ENCODE measurements around the gene CCDC78. TPM values are rescaled to one million over a fixed set of nuclear protein-coding genes. Genes with fewer than 3 reads are reported as not detected.
A peak's percentile ranks its signal among the peaks of the same experiment; 100 is the strongest.

Gene CCDC78
- total RNA-seq, 1 donor from 2014 or later, result 8.3 TPM

GRCh38 chr16:705431-706188 is 20.6 kb downstream of the CCDC78 start, which contains the start of gene FBXL16:
Gene FBXL16, minus strand, starts transcription at chr16:705801. Its CDS starts 8,396 bp downstream, at chr16:697405.
- Mint-ChIP-seq H3K4me1 (ENCODE audit: low read depth) (no peaks in the 10 kb centered on the region), H3K36me3 (ENCODE audit: low read depth) (no peaks in the 10 kb centered on the region), H3K27me3 (ENCODE audit: low read depth) (peaks cover 35% of the 10 kb centered on the region), H3K4me3 (ENCODE audit: low read depth) (no peak within 1 kb of the TSS), H3K9me3 (no peaks in the 10 kb centered on the region), H3K27ac (no peak within 1 kb of the TSS)
- no peak for DNase-seq (ENCODE audit: low spot score)
- intact Hi-C loops (cut with micrococcal nuclease), result no loop called here

- Mint-ChIP-seq H3K27me3 (ENCODE audit: low read depth) (peaks cover 35% of the 10 kb centered on the region), H3K4me3 (ENCODE audit: low read depth) (no peak overlapping the region), H3K36me3 (ENCODE audit: low read depth) (no peaks in the 10 kb centered on the region), H3K9me3 (no peaks in the 10 kb centered on the region), H3K27ac (no peak overlapping the region), H3K4me1 (ENCODE audit: low read depth) (no peaks in the 10 kb centered on the region)
- DNase-seq (ENCODE audit: low spot score), result no peak
- intact Hi-C loops (cut with micrococcal nuclease), result no loop called here
Observed at GRCh38 chr16:704552-705380, 21.5 kb downstream of the CCDC78 start.

- no peak for DNase-seq (ENCODE audit: low spot score)
- Mint-ChIP-seq H3K27ac (no peak overlapping the region), H3K36me3 (ENCODE audit: low read depth) (no peaks in the 10 kb centered on the region), H3K27me3 (ENCODE audit: low read depth) (peaks cover 35% of the 10 kb centered on the region), H3K9me3 (no peaks in the 10 kb centered on the region), H3K4me3 (ENCODE audit: low read depth) (no peak overlapping the region), H3K4me1 (ENCODE audit: low read depth) (no peaks in the 10 kb centered on the region)
- intact Hi-C loops (cut with micrococcal nuclease), result no loop called here
Observed at GRCh38 chr16:704047-704446, 22.2 kb downstream of the CCDC78 start.

DNA sequence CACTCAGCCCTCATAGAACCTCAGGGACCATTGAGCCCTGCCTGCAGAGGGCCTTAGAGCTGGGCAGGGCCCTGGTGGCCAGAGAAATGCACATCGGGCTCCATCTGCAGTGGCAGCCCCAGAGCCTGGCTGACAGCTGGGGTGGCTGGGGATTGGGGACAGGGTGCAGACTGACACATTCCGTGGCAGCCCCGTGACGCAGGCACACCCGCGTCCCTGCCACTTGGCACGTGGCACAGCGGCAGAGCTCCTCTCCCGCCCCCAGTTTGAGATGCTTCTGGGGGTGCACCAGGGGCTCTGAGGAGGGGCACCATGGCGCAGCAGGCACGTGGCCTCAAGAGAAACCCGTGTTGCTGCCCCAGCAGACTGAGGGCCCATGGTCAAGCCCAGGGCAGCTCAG is 22.8 kb downstream of the CCDC78 start:
- Mint-ChIP-seq H3K27me3 (ENCODE audit: low read depth) (peaks cover 30% of the 10 kb centered on the region), H3K36me3 (ENCODE audit: low read depth) (no peaks in the 10 kb centered on the region), H3K4me1 (ENCODE audit: low read depth) (no peaks in the 10 kb centered on the region), H3K27ac (no peak overlapping the region), H3K9me3 (no peaks in the 10 kb centered on the region), H3K4me3 (ENCODE audit: low read depth) (no peak overlapping the region)
- intact Hi-C loops (cut with micrococcal nuclease), result no loop called here
- DNase-seq (ENCODE audit: low spot score), result no peak

DNA sequence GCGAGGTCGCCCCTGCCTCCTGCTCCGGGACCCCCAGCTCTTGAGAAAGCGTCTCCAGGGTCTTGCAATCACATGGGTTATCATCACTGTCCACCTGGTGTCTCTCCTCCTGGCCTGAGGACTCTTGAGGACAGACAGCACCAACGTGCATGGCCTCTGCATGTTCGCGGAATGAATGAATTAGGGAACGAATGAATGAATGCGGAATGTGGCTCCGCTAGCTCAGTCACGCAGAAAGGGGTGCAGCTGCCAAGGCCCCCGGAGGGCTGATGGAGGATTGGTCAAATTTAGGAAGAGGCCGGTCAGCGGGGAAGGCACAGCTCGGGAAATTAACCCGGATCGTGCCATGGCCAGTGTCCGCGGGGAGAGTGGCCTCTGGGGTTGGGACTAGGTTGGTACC is 23.9 kb downstream of the CCDC78 start:
- Mint-ChIP-seq H3K27ac (no peak overlapping the region), H3K27me3 (ENCODE audit: low read depth) (peaks cover 22% of the 10 kb centered on the region), H3K36me3 (ENCODE audit: low read depth) (no peaks in the 10 kb centered on the region), H3K4me3 (ENCODE audit: low read depth) (no peak overlapping the region), H3K4me1 (ENCODE audit: low read depth) (no peaks in the 10 kb centered on the region), H3K9me3 (no peaks in the 10 kb centered on the region)
- intact Hi-C loops (cut with micrococcal nuclease), result no loop called here
- DNase-seq (ENCODE audit: low spot score), result no peak

GRCh38 chr16:700684-701584 is 25.3 kb downstream of the CCDC78 start:
- DNase-seq (ENCODE audit: low spot score), result peak; percentile 38
- intact Hi-C loops (cut with micrococcal nuclease), result no loop called here
- no peak overlapping the region for H3K27ac Mint-ChIP-seq
- H3K27me3 Mint-ChIP-seq (ENCODE audit: low read depth), result peaks cover 13% of the 10 kb centered on the region
- H3K4me3 Mint-ChIP-seq (ENCODE audit: low read depth), result no peak overlapping the region
- H3K4me1 Mint-ChIP-seq (ENCODE audit: low read depth), result no peaks in the 10 kb centered on the region
- H3K36me3 Mint-ChIP-seq (ENCODE audit: low read depth), result no peaks in the 10 kb centered on the region
- no peaks in the 10 kb centered on the region for H3K9me3 Mint-ChIP-seq

DNA sequence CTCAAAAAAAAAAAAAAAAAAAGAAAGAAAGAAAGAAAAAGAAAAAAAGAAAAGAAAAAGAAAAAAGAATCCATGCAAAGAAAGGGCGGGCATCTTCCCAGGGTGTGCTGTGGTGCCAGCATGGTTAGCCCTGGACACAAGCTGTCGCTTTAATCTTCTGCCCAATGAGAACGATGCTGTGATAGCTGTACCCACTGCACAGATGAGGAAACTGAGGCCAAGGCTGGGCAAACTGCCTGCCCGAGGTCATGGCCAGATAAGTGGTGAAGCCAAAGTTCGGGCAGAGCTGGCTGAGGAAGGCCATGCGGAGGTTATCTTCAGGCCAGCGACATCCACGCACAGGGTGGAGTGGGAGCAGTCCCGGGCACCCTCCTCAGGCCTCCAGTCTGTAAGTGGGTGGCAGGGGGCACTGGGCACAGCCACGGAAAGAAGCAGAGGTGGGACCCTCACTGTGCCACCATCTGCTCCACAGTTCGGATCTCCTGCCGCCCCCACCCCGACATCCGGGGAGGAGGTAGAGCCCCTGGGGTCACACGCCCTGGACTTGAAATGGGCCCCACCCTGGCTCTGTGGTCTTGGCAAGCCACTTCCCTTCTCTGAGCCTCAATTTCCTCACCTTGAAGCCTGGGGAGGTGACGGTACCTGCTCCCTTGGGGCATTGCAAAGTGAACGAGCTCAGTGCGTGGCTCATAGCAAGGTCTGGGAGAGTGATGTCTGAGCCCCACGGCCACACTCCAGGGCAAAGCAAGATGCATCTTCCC is 27.2 kb downstream of the CCDC78 start:
- DNase-seq (ENCODE audit: low spot score), result no peak
- H3K27ac Mint-ChIP-seq, result no peak overlapping the region
- H3K4me1 Mint-ChIP-seq (ENCODE audit: low read depth), result peaks cover 6% of the 10 kb centered on the region
- no peak overlapping the region for H3K4me3 Mint-ChIP-seq (ENCODE audit: low read depth)
- intact Hi-C loops (cut with micrococcal nuclease), result no loop called here
- no peaks in the 10 kb centered on the region for H3K9me3 Mint-ChIP-seq
- H3K36me3 Mint-ChIP-seq (ENCODE audit: low read depth), result no peaks in the 10 kb centered on the region
- H3K27me3 Mint-ChIP-seq (ENCODE audit: low read depth), result peaks cover 13% of the 10 kb centered on the region

GRCh38 chr16:695355-696089 is 30.7 kb downstream of the CCDC78 start:
- H3K4me1 Mint-ChIP-seq (ENCODE audit: low read depth), result peaks cover 6% of the 10 kb centered on the region

DNA sequence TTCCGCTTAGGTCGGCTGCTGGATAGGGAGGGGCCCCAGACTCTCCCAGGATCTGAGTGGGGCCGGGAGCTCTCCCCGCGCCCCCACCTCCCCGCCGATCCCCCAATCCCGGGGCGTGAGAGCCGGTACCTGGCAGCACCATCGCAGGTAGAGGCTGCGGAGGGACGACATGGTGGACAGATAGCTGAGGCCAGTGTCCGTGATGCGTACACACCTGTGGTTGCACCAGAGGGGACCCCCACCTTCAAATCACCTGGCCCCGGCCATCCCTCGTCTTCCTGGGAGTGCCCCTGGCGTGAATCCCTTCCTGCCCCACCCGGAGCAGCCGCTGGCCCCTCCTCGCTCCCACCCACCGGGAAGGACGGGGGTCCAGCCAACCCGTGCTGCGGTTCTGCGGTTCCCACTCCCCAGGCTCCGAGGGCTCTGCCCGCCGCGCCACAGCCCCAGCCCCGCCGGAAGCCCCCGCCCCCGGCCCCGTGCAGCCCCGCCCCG is 31.3 kb downstream of the CCDC78 start:
- Mint-ChIP-seq H3K4me1 (ENCODE audit: low read depth) (peaks cover 6% of the 10 kb centered on the region), H3K4me3 (ENCODE audit: low read depth) (no peak overlapping the region), H3K9me3 (no peaks in the 10 kb centered on the region), H3K27me3 (ENCODE audit: low read depth) (peaks cover 15% of the 10 kb centered on the region), H3K36me3 (ENCODE audit: low read depth) (peaks cover 6% of the 10 kb centered on the region), H3K27ac (no peak overlapping the region)
- DNase-seq (ENCODE audit: low spot score), result no peak
- intact Hi-C loops (cut with micrococcal nuclease), result no loop called here

More at GRCh38 chr16:695355-696089, 30.7 kb downstream of the CCDC78 start:
- Mint-ChIP-seq H3K27me3 (ENCODE audit: low read depth) (peaks cover 15% of the 10 kb centered on the region), H3K27ac (peak overlapping the region; percentile 46), H3K4me3 (ENCODE audit: low read depth) (peak overlapping the region; percentile 76), H3K36me3 (ENCODE audit: low read depth) (peaks cover 3% of the 10 kb centered on the region), H3K9me3 (no peaks in the 10 kb centered on the region)
- peak; percentile 67 for DNase-seq (ENCODE audit: low spot score)
- intact Hi-C loops (cut with micrococcal nuclease), result no loop called here

GRCh38 chr16:694187-694862 is 31.9 kb downstream of the CCDC78 start:
- intact Hi-C loops (cut with micrococcal nuclease), result no loop called here
- peaks cover 6% of the 10 kb centered on the region for H3K36me3 Mint-ChIP-seq (ENCODE audit: low read depth)
- peak overlapping the region; percentile 51 for H3K4me3 Mint-ChIP-seq (ENCODE audit: low read depth)
- H3K27me3 Mint-ChIP-seq (ENCODE audit: low read depth), result peaks cover 15% of the 10 kb centered on the region
- peaks cover 8% of the 10 kb centered on the region for H3K4me1 Mint-ChIP-seq (ENCODE audit: low read depth)
- H3K9me3 Mint-ChIP-seq, result no peaks in the 10 kb centered on the region
- no peak overlapping the region for H3K27ac Mint-ChIP-seq
- DNase-seq (ENCODE audit: low spot score), result no peak

- H3K36me3 Mint-ChIP-seq (ENCODE audit: low read depth), result peaks cover 6% of the 10 kb centered on the region
- peaks cover 15% of the 10 kb centered on the region for H3K27me3 Mint-ChIP-seq (ENCODE audit: low read depth)
- H3K4me3 Mint-ChIP-seq (ENCODE audit: low read depth), result no peak overlapping the region
- no peaks in the 10 kb centered on the region for H3K9me3 Mint-ChIP-seq
- H3K27ac Mint-ChIP-seq, result no peak overlapping the region
- no peak for DNase-seq (ENCODE audit: low spot score)
- intact Hi-C loops (cut with micrococcal nuclease), result no loop called here
- peaks cover 13% of the 10 kb centered on the region for H3K4me1 Mint-ChIP-seq (ENCODE audit: low read depth)
Observed at GRCh38 chr16:693766-694165, 32.5 kb downstream of the CCDC78 start.

Measured in activated T-helper 2 cell treated with anti-CD3 and anti-CD28 coated beads, Interferon-gamma antibody, Interleukin-2, Interleukin-4, amounts not matched to agents 10 μg/mL and 5 μg/mL and 100 μg/mL, durations not matched to agents 14 hours and 24 hours and 36 hours (primary cell).